B cell (primary cell): ENCODE measurements around the gene ULK4. TPM values are rescaled to one million over a fixed set of nuclear protein-coding genes. Genes with fewer than 3 reads are reported as not detected.

Experiments used
- ATAC-seq: fragments of 200-7000 bp; cut with Tn5 transposase; one replicate; pipeline ENCODE4 v1.10.0; 2021; ENCODE audit warnings: low read depth, mild to moderate bottlenecking, moderate number of reproducible peaks, moderate library complexity
- CTCF ChIA-PET: fragments of 350-600 bp; sonication (Branson Sonifier 250); formaldehyde crosslinking; loops from one replicate; lab custom pipeline; 2021; ENCODE audit warnings: antibody characterized with exemption, inconsistent platforms; lab: Charles Lee
- POLR2A ChIA-PET: fragments of 350-600 bp; sonication (Branson Sonifier 250); formaldehyde crosslinking; loops from one replicate; lab custom pipeline; 2021; ENCODE audit warnings: antibody characterized with exemption; lab: Charles Lee
- DNase-seq: peaks from one replicate; pipeline ENCODE4 v3.0.0; 2013
- H2AFZ ChIP-seq: 2 replicates; pipeline ENCODE4 v1.6.1; 2012; ENCODE audit warnings: mild to moderate bottlenecking, low read depth, low read length; ENCODE audit not compliant: insufficient read depth, poor library complexity, severe bottlenecking
- H3K27ac ChIP-seq, 2 donors: 1 replicate in 1 of 2; 2 replicates in 1 of 2; pipeline ENCODE4 v1.5.1; 2012 to 2013; ENCODE audit warnings: low read length in 2 of 2, mild to moderate bottlenecking in 2 of 2, moderate library complexity in 1 of 2
- H3K27me3 ChIP-seq, 4 experiments: fragments of 200-600 bp in 1 of 4; sonication (generic) in 1 of 4; replicated peaks in 1 of 4; 1 replicate in 2 of 4; 2 replicates in 2 of 4; pipeline versions ENCODE4 v1.6.1 to v1.7.0; 2013 to 2016; ENCODE audit warnings: low read length in 3 of 4, mild to moderate bottlenecking in 2 of 4, mixed read lengths in 1 of 4, moderate library complexity in 1 of 4; ENCODE audit not compliant: insufficient read depth in 4 of 4, control insufficient read depth in 3 of 4; ENCODE audit errors: control extremely low read depth in 1 of 4
- H3K36me3 ChIP-seq, 2 experiments: replicated peaks in 1 of 2; 1 replicate in 1 of 2; 2 replicates in 1 of 2; pipeline versions ENCODE4 v1.6.1 to v1.7.1; 2013; ENCODE audit warnings: low read length in 1 of 2; ENCODE audit not compliant: insufficient read depth in 2 of 2, control insufficient read depth in 1 of 2; ENCODE audit errors: control extremely low read depth in 1 of 2, extremely low read depth in 1 of 2
- H3K4me1 ChIP-seq, 2 donors: fragments of 200-600 bp in 1 of 2; sonication (generic) in 1 of 2; 1 replicate in 1 of 2; 2 replicates in 1 of 2; pipeline versions ENCODE4 v1.5.1 to v1.6.1; 2013 to 2017; ENCODE audit warnings: low read length in 2 of 2; ENCODE audit not compliant: control insufficient read depth in 2 of 2, insufficient read depth in 2 of 2
- H3K4me2 ChIP-seq: replicated peaks from 2 replicates; pipeline ENCODE3; 2012; ENCODE audit warnings: mild to moderate bottlenecking, low read depth, low read length; ENCODE audit not compliant: poor library complexity, severe bottlenecking
- H3K4me3 ChIP-seq, 5 experiments: fragments of 200-600 bp in 1 of 5; sonication (generic) in 1 of 5; 1 replicate in 3 of 5; 2 replicates in 2 of 5; pipeline versions ENCODE4 v1.5.1 to v1.7.0; 2011 to 2016; ENCODE audit warnings: low read length in 4 of 5, mild to moderate bottlenecking in 4 of 5, low read depth in 2 of 5, control low read depth in 1 of 5, moderate library complexity in 1 of 5; ENCODE audit not compliant: insufficient read depth in 1 of 5; ENCODE audit errors: control extremely low read depth in 1 of 5, extremely low read depth in 1 of 5
- H3K79me2 ChIP-seq: fragments of 200-600 bp; sonication (generic); one replicate; pipeline ENCODE4 v1.6.0; 2016; ENCODE audit warnings: low read length; ENCODE audit not compliant: control insufficient read depth, insufficient read depth
- H3K9ac ChIP-seq: fragments of 200-600 bp; sonication (generic); 2 replicates; pipeline ENCODE4 v1.6.1; 2017; ENCODE audit warnings: mild to moderate bottlenecking, low read length, moderate library complexity
- H3K9me3 ChIP-seq, 3 donors: one replicate each; pipeline versions ENCODE4 v1.6.1 to v1.7.1; 2013; ENCODE audit warnings: low read length in 2 of 3; ENCODE audit not compliant: control insufficient read depth in 2 of 3, insufficient read depth in 1 of 3; ENCODE audit errors: control extremely low read depth in 1 of 3
- H4K20me1 ChIP-seq: 2 replicates; pipeline ENCODE4 v1.6.0; 2012; ENCODE audit warnings: mild to moderate bottlenecking, low read length; ENCODE audit not compliant: insufficient read depth, control insufficient read depth, poor library complexity, severe bottlenecking
- H3K27ac Mint-ChIP-seq: one replicate; pipeline ENCODE4 v1.8.0; 2021; ENCODE audit warnings: mixed read lengths
- H3K27me3 Mint-ChIP-seq: one replicate; pipeline ENCODE4 v1.8.0; 2021; ENCODE audit warnings: mixed read lengths
- H3K4me1 Mint-ChIP-seq: one replicate; pipeline ENCODE4 v1.8.0; 2021; ENCODE audit warnings: mixed read lengths
- H3K4me3 Mint-ChIP-seq: one replicate; pipeline ENCODE4 v1.8.0; 2021; ENCODE audit warnings: mixed read lengths
- H3K9me3 Mint-ChIP-seq: one replicate; pipeline ENCODE4 v1.8.0; 2022; ENCODE audit warnings: mixed read lengths; ENCODE audit not compliant: insufficient read depth
- CTCF ChIP-seq: fragments of 200-600 bp; IDR thresholded peaks from one replicate; pipeline ENCODE4 v1.8.0; 2022; ENCODE audit warnings: antibody characterized with exemption, mild to moderate bottlenecking
- EZH2 ChIP-seq: IDR thresholded peaks from 2 replicates; pipeline ENCODE4 v1.6.1; 2012; ENCODE audit warnings: borderline replicate concordance, low read depth, mild to moderate bottlenecking, moderate library complexity, low read length; ENCODE audit not compliant: insufficient read depth, poor library complexity, severe bottlenecking
- WGBS: methylation state at CpG from one replicate; pipeline ENCODE4 v1.1.5; 2013; ENCODE audit warnings: missing lambda C conversion rate; ENCODE audit not compliant: insufficient coverage; 5-methylcytosine and 5-hydroxymethylcytosine counted together
- intact Hi-C: fragments of 100-400 bp; cut with micrococcal nuclease; formaldehyde crosslinking; loops from one replicate; pipeline ENCODE4 v1.10.0; 2022
- polyA plus RNA-seq: library from polyadenylated mRNA; depleted of rRNA; stranded (reverse); fragments of >200 nt; gene quantifications from 2 replicates; pipeline ENCODE4 v1.2.3, GENCODE V29; 2012
- total RNA-seq, 2 donors: library from RNA; stranded (reverse); fragments of 120-200 nt in 1 of 2; gene quantifications; 1 replicate in 1 of 2; 2 replicates in 1 of 2; pipeline versions ENCODE4 v1.2.3 to v1.2.4, GENCODE V29; 2013 to 2022

Gene ULK4
- total and polyA plus RNA-seq, 2 donors (not counting 1 experiment from before 2014, with no cell fraction given): 5.2 to 33.7 TPM

GRCh38 chr3:41323467-41324155 lies 638.3 kb downstream of the ULK4 start:
- no peak for DNase-seq
- no peaks in the 10 kb centered on the region for H3K27me3 Mint-ChIP-seq
- no peak overlapping the region for H3K4me3 Mint-ChIP-seq
- H3K4me2 ChIP-seq: no peak overlapping the region
- no peaks in the 10 kb centered on the region for H4K20me1 ChIP-seq
- no peak overlapping the region for H3K9ac ChIP-seq
- no peak overlapping the region for H3K4me3 ChIP-seq
- no peak overlapping the region for H3K27ac Mint-ChIP-seq
- WGBS: 43% methylated on average over 1 of the region's 3 CpGs
- TF ChIP-seq EZH2: no peak
- TF ChIP-seq CTCF: no peak
- no peaks in the 10 kb centered on the region for H3K9me3 ChIP-seq
- ATAC-seq: no peak
- no peaks in the 10 kb centered on the region for H3K36me3 ChIP-seq
- intact Hi-C loops: no loop called here
- no peaks in the 10 kb centered on the region for H3K27me3 ChIP-seq
- no peak overlapping the region for H3K27ac ChIP-seq
- no peak overlapping the region for H2AFZ ChIP-seq
- H3K9me3 Mint-ChIP-seq: no peaks in the 10 kb centered on the region
- H3K4me1 Mint-ChIP-seq: no peaks in the 10 kb centered on the region
- CTCF ChIA-PET: no interaction called here
- POLR2A ChIA-PET: no interaction called here
- no peaks in the 10 kb centered on the region for H3K79me2 ChIP-seq
- H3K4me1 ChIP-seq: no peaks in the 10 kb centered on the region

GRCh38 chr3:41321642-41321980 lies 640.3 kb downstream of the ULK4 start:
- Histone ChIP-seq H3K27ac (no peak overlapping the region), H4K20me1 (no peaks in the 10 kb centered on the region), H3K79me2 (no peaks in the 10 kb centered on the region), H3K4me1 (no peaks in the 10 kb centered on the region), H2AFZ (no peak overlapping the region), H3K9me3 (no peaks in the 10 kb centered on the region), H3K27me3 (no peaks in the 10 kb centered on the region), H3K36me3 (no peaks in the 10 kb centered on the region), H3K4me3 (no peak overlapping the region), H3K4me2 (no peak overlapping the region), H3K9ac (no peak overlapping the region)
- H3K4me1 Mint-ChIP-seq: no peaks in the 10 kb centered on the region
- no peak overlapping the region for H3K27ac Mint-ChIP-seq
- no peak for ATAC-seq
- H3K9me3 Mint-ChIP-seq: no peaks in the 10 kb centered on the region
- intact Hi-C loops: no loop called here
- DNase-seq: no peak
- H3K4me3 Mint-ChIP-seq: no peak overlapping the region
- ChIA-PET CTCF (no interaction called here), POLR2A (no interaction called here)
- TF ChIP-seq CTCF: no peak
- no peak for TF ChIP-seq EZH2
- WGBS: 100% methylated on average over 4 of the region's 5 CpGs
- H3K27me3 Mint-ChIP-seq: no peaks in the 10 kb centered on the region
